ENCODE results near the gene CALCR. TPM values are rescaled to one million over a fixed set of nuclear protein-coding genes. Genes with fewer than 3 reads are reported as not detected.
"Not testable (repeated sequence)": the region's sequence is repeated elsewhere in the genome, so short reads cannot be mapped to it uniquely, and the experiment has no call there.

Gene CALCR
- total RNA-seq, 1 donor from 2014 or later, result 5.2 TPM

DNA sequence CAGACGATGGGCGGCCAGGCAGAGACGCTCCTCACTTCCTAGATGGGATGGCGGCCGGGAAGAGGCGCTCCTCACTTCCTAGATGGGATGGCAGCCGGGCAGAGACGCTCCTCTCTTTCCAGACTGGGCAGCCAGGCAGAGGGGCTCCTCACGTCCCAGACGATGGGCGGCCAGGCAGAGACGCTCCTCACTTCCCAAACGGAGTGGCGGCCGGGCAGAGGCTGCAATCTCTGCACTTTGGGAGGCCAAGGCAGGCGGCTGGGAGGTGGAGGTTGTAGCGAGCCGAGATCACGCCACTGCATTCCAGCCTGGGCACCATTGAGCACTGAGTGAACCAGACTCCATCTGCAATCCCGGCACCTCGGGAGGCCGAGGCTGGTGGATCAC is 11.9 kb upstream of the CALCR start:
- not testable (repeated sequence) for H3K27ac ChIP-seq (ENCODE audit: low read depth, low read length); H3K4me1 ChIP-seq (ENCODE audit: control insufficient read depth in 3 of 3, insufficient read depth in 3 of 3, low read length in 3 of 3); H3K36me3 ChIP-seq (ENCODE audit: control insufficient read depth in 3 of 3, insufficient read depth in 3 of 3, low read length in 3 of 3); H3K9ac ChIP-seq (ENCODE audit: low read depth in 1 of 3, low read length in 3 of 3); H3K27me3 ChIP-seq (ENCODE audit: control insufficient read depth in 3 of 3, insufficient read depth in 3 of 3, low read length in 3 of 3); H3K4me3 ChIP-seq (ENCODE audit: low read length in 3 of 3); H3K9me3 ChIP-seq (ENCODE audit: control insufficient read depth in 3 of 3, low read length in 3 of 3)

DNA sequence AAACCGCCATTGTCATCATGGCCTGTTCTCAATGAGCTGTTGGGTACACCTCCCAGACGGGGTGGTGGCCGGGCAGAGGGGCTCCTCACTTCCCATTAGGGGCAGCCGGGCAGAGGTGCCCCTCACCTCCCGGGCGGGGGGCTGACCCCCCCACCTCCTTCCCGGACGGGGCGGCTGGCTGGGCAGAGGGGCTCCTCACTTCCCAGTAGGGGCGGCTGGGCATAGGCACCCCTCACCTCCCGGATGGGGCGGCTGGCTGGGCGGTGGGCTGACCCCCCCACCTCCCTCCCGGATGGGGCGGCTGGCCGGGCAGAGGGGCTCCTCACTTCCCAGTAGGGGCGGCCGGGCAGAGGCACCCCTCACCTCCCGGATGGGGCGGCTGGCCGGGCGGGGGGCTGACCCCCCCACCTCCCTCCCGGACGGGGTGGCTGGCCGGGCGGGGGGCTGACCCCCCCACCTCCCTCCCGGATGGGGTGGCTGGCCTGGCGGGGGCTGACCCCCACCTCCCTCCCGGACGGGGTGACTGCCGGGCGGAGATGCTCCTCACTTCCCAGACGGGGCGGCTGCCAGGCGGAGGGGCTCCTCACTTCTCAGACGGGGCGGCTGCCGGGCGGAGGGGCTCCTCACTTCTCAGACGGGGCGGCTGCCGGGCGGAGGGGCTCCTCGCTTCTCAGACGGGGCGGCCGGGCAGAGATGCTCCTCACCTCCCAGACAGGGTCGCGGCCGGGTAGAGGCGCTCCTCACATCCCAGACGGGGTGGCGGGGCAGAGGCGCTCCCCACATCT is 11.4 kb upstream of the CALCR start:
- not testable (repeated sequence) for H3K27me3 ChIP-seq (ENCODE audit: control insufficient read depth in 3 of 3, insufficient read depth in 3 of 3, low read length in 3 of 3); H3K36me3 ChIP-seq (ENCODE audit: control insufficient read depth in 3 of 3, insufficient read depth in 3 of 3, low read length in 3 of 3); H3K9ac ChIP-seq (ENCODE audit: low read depth in 1 of 3, low read length in 3 of 3); H3K4me3 ChIP-seq (ENCODE audit: low read length in 3 of 3); H3K27ac ChIP-seq (ENCODE audit: low read depth, low read length); H3K9me3 ChIP-seq (ENCODE audit: control insufficient read depth in 3 of 3, low read length in 3 of 3); H3K4me1 ChIP-seq (ENCODE audit: control insufficient read depth in 3 of 3, insufficient read depth in 3 of 3, low read length in 3 of 3)

DNA sequence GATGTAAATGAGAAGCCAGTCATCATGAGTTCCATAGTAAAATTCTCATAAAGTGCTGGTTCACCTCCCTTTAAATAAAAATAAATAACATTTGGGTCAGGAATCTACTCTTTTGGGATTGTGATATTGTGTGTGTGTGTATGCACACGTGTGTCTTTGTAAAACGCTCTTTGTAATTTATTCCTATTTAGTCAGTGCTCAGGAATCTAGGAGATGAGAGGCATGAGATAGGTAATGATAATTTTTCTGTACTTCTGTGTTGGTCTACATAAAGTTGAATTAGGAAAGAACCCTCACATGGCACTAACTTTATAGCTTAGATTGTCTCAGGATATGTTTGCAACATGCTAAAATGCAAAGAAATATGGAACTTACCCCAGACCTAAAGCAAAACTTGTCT is 4.9 kb upstream of the CALCR start:
- Histone ChIP-seq H3K27me3 (ENCODE audit: control insufficient read depth in 3 of 3, insufficient read depth in 3 of 3, low read length in 3 of 3) (peaks cover 12 to 14% (median 13%) of the 10 kb centered on the region in 3 donors), H3K4me1 (ENCODE audit: control insufficient read depth in 3 of 3, insufficient read depth in 3 of 3, low read length in 3 of 3) (no peaks in the 10 kb centered on the region), H3K27ac (ENCODE audit: low read depth, low read length) (no peak overlapping the region), H3K36me3 (ENCODE audit: control insufficient read depth in 3 of 3, insufficient read depth in 3 of 3, low read length in 3 of 3) (no peaks in the 10 kb centered on the region), H3K4me3 (ENCODE audit: low read length in 3 of 3) (no peak overlapping the region), H3K9me3 (ENCODE audit: control insufficient read depth in 3 of 3, low read length in 3 of 3) (no peaks in the 10 kb centered on the region), H3K9ac (ENCODE audit: low read depth in 1 of 3, low read length in 3 of 3) (no peak overlapping the region)

DNA sequence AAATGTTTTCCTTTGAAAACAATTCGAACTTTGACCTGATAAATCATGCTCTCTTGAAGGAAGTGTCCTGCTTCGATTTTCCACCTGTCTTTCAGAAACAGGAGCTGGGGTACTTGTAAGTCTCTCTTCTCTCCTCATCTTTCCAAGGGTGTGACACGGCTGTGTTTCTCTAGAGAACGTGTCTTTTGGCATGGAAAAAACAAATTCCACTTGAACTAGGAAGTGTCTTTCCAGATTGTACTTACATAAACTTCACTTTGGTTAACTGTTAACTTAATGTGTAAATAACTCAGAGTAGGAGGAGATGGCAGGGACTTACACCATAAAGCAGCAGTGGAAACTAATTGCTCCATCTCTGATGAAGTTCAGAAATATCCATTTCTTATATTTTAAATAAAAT is 4.2 kb upstream of the CALCR start:
- Histone ChIP-seq H3K36me3 (ENCODE audit: control insufficient read depth in 3 of 3, insufficient read depth in 3 of 3, low read length in 3 of 3) (no peaks in the 10 kb centered on the region), H3K4me1 (ENCODE audit: control insufficient read depth in 3 of 3, insufficient read depth in 3 of 3, low read length in 3 of 3) (no peaks in the 10 kb centered on the region), H3K9ac (ENCODE audit: low read depth in 1 of 3, low read length in 3 of 3) (no peak overlapping the region), H3K4me3 (ENCODE audit: low read length in 3 of 3) (no peak overlapping the region), H3K27ac (ENCODE audit: low read depth, low read length) (no peak overlapping the region), H3K27me3 (ENCODE audit: control insufficient read depth in 3 of 3, insufficient read depth in 3 of 3, low read length in 3 of 3) (peaks cover 17 to 20% (median 18%) of the 10 kb centered on the region in 3 donors), H3K9me3 (ENCODE audit: control insufficient read depth in 3 of 3, low read length in 3 of 3) (no peaks in the 10 kb centered on the region)

DNA sequence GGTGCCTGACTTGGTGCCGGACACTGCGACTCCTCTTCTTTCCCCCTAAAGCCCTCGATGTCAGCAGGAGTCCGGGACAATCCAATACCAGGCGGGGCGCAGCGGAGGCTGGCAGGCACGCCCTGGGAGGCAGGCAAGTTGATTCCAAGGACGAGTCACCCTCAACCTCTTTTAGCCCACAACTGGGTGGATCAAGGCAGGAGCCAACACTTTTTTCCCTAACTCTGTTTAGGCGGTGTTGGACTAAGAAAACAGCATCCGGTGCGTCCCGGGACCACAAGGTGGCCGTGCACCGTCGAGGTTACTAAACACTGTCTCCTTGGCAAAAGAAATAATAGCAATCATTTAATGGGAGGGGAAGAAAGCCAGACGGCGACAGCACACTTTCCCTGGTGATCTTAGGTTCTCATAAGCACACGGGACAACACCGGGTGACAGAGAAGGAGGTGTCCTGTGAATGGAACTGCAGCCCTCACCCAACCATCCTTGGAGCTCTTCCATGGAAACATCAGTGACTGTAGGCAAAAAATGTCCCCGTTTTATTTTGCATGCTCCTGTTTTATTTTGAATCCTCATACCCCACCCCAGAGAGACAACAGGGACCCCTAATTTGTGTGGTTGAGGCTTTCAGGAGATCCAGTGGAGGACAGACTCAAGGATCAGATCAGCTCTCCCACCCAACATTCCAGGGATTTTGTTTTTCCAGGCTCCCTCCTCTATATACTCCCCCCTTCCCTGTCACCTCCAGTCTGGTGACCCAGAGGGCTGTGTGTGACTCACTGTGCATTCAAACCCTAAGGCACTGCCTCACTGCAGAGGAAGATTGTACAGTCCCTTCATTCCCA is 1.3 kb upstream of the CALCR start:
- Histone ChIP-seq H3K36me3 (ENCODE audit: control insufficient read depth in 3 of 3, insufficient read depth in 3 of 3, low read length in 3 of 3) (no peaks in the 10 kb centered on the region), H3K27me3 (ENCODE audit: control insufficient read depth in 3 of 3, insufficient read depth in 3 of 3, low read length in 3 of 3) (peaks cover 17 to 22% (median 20%) of the 10 kb centered on the region in 3 donors), H3K9ac (ENCODE audit: low read depth in 1 of 3, low read length in 3 of 3) (no peak overlapping the region), H3K4me3 (ENCODE audit: low read length in 3 of 3) (peak overlapping the region in 1 of 3 donors; percentile 38), H3K4me1 (ENCODE audit: control insufficient read depth in 3 of 3, insufficient read depth in 3 of 3, low read length in 3 of 3) (no peaks in the 10 kb centered on the region), H3K27ac (ENCODE audit: low read depth, low read length) (no peak overlapping the region), H3K9me3 (ENCODE audit: control insufficient read depth in 3 of 3, low read length in 3 of 3) (no peaks in the 10 kb centered on the region)

DNA sequence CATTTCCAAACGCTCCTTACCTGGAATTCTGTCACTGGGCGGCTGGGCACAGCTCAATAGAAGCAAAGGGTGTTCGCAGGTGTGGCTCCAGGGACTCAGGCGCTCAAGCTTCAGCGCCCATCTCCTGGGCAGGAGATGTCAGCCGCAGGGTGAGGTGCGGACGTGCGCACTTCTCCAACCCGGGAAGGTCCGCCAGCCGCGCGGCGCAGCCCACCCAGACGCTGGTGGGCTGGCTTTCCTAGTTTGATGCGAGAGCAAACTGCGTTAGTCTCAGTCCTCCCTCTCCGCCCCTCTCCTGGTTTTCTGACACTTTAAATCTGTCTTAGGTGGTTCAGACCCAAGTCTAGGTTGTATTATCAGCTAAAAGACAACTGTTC is 267 bp downstream of the CALCR start:
- H3K4me3 ChIP-seq (ENCODE audit: low read length in 3 of 3), result peak overlapping the region in 1 of 3 donors; percentile 33
- H3K27me3 ChIP-seq (ENCODE audit: control insufficient read depth in 3 of 3, insufficient read depth in 3 of 3, low read length in 3 of 3), result peaks cover 17 to 22% (median 20%) of the 10 kb centered on the region in 3 donors

DNA sequence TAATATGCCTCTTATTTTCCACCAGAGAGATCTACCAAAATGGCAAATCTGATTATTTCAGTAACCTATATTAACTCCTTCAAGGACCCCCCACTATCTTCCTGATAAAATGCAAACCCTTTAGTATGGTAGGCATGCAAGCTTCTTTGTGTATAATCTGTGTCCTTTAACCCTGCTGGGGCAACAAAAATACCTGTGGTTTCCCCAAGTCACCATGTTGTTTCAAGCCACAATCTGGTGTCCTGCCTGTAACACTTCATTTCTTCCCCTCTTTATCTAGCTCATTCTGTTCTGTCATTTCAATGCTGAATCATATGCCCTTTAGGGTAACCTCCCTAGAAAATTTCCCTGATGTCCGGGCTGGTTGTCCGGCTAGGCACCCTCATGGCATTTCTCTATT is 5.3 kb downstream of the CALCR start:
- Histone ChIP-seq H3K27me3 (ENCODE audit: control insufficient read depth in 3 of 3, insufficient read depth in 3 of 3, low read length in 3 of 3) (peaks cover 2 to 7% (median 4%) of the 10 kb centered on the region in 3 donors), H3K36me3 (ENCODE audit: control insufficient read depth in 3 of 3, insufficient read depth in 3 of 3, low read length in 3 of 3) (no peaks in the 10 kb centered on the region), H3K9me3 (ENCODE audit: control insufficient read depth in 3 of 3, low read length in 3 of 3) (no peaks in the 10 kb centered on the region), H3K27ac (ENCODE audit: low read depth, low read length) (no peak overlapping the region), H3K4me1 (ENCODE audit: control insufficient read depth in 3 of 3, insufficient read depth in 3 of 3, low read length in 3 of 3) (no peaks in the 10 kb centered on the region), H3K4me3 (ENCODE audit: low read length in 3 of 3) (no peak overlapping the region), H3K9ac (ENCODE audit: low read depth in 1 of 3, low read length in 3 of 3) (no peak overlapping the region)

More for the DNA sequence above, 267 bp downstream of the CALCR start:
- Histone ChIP-seq H3K9me3 (ENCODE audit: control insufficient read depth in 3 of 3, low read length in 3 of 3) (no peaks in the 10 kb centered on the region), H3K9ac (ENCODE audit: low read depth in 1 of 3, low read length in 3 of 3) (no peak overlapping the region), H3K36me3 (ENCODE audit: control insufficient read depth in 3 of 3, insufficient read depth in 3 of 3, low read length in 3 of 3) (no peaks in the 10 kb centered on the region), H3K27ac (ENCODE audit: low read depth, low read length) (no peak overlapping the region), H3K4me1 (ENCODE audit: control insufficient read depth in 3 of 3, insufficient read depth in 3 of 3, low read length in 3 of 3) (no peaks in the 10 kb centered on the region)

DNA sequence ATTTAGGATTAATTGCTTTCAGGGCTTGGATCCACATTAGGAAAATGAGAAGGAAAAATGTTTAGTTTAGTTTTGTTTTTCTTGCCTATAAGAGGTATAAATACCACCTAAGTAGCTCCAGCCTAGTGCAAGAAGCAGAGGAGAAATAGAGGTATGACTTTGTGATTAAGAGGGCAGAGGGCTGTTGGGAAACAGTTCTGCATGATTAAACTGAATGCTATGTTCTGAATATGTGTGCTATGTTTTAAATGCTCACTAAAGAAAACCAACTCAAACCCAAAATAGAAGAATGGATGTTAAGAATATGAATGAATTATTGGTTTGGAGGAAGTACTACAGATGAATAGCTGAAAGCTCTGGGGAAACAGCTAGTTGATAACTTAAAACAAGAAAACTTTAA is 7.6 kb downstream of the CALCR start:
- Histone ChIP-seq H3K9me3 (ENCODE audit: control insufficient read depth in 3 of 3, low read length in 3 of 3) (no peaks in the 10 kb centered on the region), H3K4me1 (ENCODE audit: control insufficient read depth in 3 of 3, insufficient read depth in 3 of 3, low read length in 3 of 3) (no peaks in the 10 kb centered on the region), H3K36me3 (ENCODE audit: control insufficient read depth in 3 of 3, insufficient read depth in 3 of 3, low read length in 3 of 3) (no peaks in the 10 kb centered on the region), H3K27me3 (ENCODE audit: control insufficient read depth in 3 of 3, insufficient read depth in 3 of 3, low read length in 3 of 3) (no peaks in the 10 kb centered on the region), H3K4me3 (ENCODE audit: low read length in 3 of 3) (no peak overlapping the region), H3K9ac (ENCODE audit: low read depth in 1 of 3, low read length in 3 of 3) (no peak overlapping the region), H3K27ac (ENCODE audit: low read depth, low read length) (no peak overlapping the region)

DNA sequence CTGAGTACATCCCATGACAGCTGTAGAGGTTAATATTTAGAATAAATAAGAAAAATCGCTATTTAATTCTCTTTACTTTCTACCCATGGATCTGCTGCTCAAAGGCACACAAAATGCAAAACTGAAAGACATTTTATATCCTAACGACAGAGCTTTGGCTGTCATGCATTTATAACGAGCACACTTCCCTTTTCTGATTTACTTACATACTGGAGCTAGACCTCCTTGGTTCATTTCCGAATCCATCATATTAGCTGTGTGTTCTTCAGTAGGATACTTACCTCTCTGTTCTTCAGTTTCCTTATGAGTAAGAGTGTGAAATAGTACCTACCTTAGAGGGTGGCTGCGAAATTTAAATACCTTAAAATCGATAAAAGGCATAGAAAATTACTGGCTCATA is 10.9 kb downstream of the CALCR start:
- Histone ChIP-seq H3K4me3 (ENCODE audit: low read length in 3 of 3) (no peak overlapping the region), H3K27ac (ENCODE audit: low read depth, low read length) (no peak overlapping the region), H3K9me3 (ENCODE audit: control insufficient read depth in 3 of 3, low read length in 3 of 3) (no peaks in the 10 kb centered on the region), H3K4me1 (ENCODE audit: control insufficient read depth in 3 of 3, insufficient read depth in 3 of 3, low read length in 3 of 3) (no peaks in the 10 kb centered on the region), H3K9ac (ENCODE audit: low read depth in 1 of 3, low read length in 3 of 3) (no peak overlapping the region), H3K36me3 (ENCODE audit: control insufficient read depth in 3 of 3, insufficient read depth in 3 of 3, low read length in 3 of 3) (no peaks in the 10 kb centered on the region), H3K27me3 (ENCODE audit: control insufficient read depth in 3 of 3, insufficient read depth in 3 of 3, low read length in 3 of 3) (no peaks in the 10 kb centered on the region)

DNA sequence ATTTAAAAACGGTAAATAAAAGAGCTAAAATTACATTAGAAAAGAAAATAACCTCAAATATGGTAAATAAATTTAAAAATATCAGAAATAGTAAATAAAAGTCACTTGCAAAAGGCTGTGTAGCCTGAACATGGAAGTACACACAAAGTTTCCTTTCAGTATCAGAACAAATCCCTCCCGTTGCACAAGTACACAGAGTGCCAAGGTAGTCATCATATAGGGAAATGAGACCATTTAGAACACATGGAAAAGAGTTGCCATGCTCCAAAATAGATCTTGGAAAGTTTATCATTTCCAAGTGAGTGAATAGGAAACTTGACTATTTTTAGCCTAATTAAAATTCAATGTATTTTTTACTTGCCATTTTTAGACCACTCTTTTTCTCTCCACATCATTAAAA is 11.6 kb downstream of the CALCR start:
- Histone ChIP-seq H3K9me3 (ENCODE audit: control insufficient read depth in 3 of 3, low read length in 3 of 3) (no peaks in the 10 kb centered on the region), H3K9ac (ENCODE audit: low read depth in 1 of 3, low read length in 3 of 3) (no peak overlapping the region), H3K4me3 (ENCODE audit: low read length in 3 of 3) (no peak overlapping the region), H3K27ac (ENCODE audit: low read depth, low read length) (no peak overlapping the region), H3K4me1 (ENCODE audit: control insufficient read depth in 3 of 3, insufficient read depth in 3 of 3, low read length in 3 of 3) (no peaks in the 10 kb centered on the region), H3K27me3 (ENCODE audit: control insufficient read depth in 3 of 3, insufficient read depth in 3 of 3, low read length in 3 of 3) (no peaks in the 10 kb centered on the region), H3K36me3 (ENCODE audit: control insufficient read depth in 3 of 3, insufficient read depth in 3 of 3, low read length in 3 of 3) (no peaks in the 10 kb centered on the region)
